SH-SY5Y (cell line): ENCODE measurements around the gene MFGE8.

Experiments
- GATA2 ChIP-seq: IDR thresholded peaks from 2 replicates; pipeline ENCODE4 v1.6.1; 2011; ENCODE audit warnings: mild to moderate bottlenecking, low read depth, low read length
- GATA3 ChIP-seq: IDR thresholded peaks from 2 replicates; pipeline ENCODE4 v1.6.1; 2011; ENCODE audit warnings: low read depth, mild to moderate bottlenecking, low read length, moderate library complexity

DNA sequence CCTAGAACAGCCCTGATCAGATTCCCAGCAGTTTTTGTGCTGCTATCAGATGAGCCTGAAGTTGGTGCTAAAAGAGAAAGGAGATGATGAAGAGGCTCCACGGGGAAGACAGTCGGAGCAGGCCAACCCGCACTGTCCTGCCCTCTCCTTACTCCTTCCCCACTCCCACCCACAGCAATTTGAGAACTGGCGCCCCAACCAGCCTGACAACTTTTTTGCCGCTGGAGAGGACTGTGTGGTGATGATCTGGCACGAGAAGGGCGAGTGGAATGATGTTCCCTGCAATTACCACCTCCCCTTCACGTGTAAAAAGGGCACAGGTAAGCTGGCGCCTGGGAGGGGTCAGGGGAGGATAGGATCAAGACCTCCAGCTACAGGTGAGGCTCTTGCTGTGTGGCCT lies 40.5 kb downstream of the MFGE8 start:
- no peak for TF ChIP-seq GATA2
- TF ChIP-seq GATA3: no peak
